NOMO-1 treated with dmso at 0.1 percent for 144 hours (cell line): Measurements from ENCODE around the gene OR10G7.
"Not testable (repeated sequence)": the region's sequence is repeated elsewhere in the genome, so short reads cannot be mapped to it uniquely, and the experiment has no call there.

Experiments used
- DNase-seq: peaks from one replicate; lab custom pipeline; 2025; ENCODE audit not compliant: unreplicated experiment; lab: John Stamatoyannopoulos, UW

OR10G7 gene

GRCh38 chr11:124043420-124043819 is 2.3 kb upstream of the OR10G7 start:
- DNase-seq: no peak

- no peak for DNase-seq
Observed at GRCh38 chr11:124039557-124039956, 1.6 kb downstream of the OR10G7 start.

- no peak for DNase-seq
Observed at GRCh38 chr11:124036666-124037065, 4.5 kb downstream of the OR10G7 start.

- DNase-seq: no peak
Observed at GRCh38 chr11:124026498-124026897, 14.6 kb downstream of the OR10G7 start, which contains the start of gene OR10G8. Gene OR10G8 (plus strand): TSS chr11:124026798. CDS start chr11:124029623, 2,825 bp downstream.

- not testable (repeated sequence) for DNase-seq
Observed at GRCh38 chr11:124015837-124016236, 25.3 kb downstream of the OR10G7 start.

- no peak for DNase-seq
Observed at GRCh38 chr11:124012697-124013096, 28.4 kb downstream of the OR10G7 start, which contains the start of gene OR10G4. Gene OR10G4 (plus strand): TSS chr11:124012997. CDS start chr11:124015575, 2,578 bp downstream.

- no peak for DNase-seq
Observed at GRCh38 chr11:123995119-123995518, 46.0 kb downstream of the OR10G7 start, which contains the start of gene OR10G6. Gene OR10G6 (minus strand): TSS chr11:123995161. CDS start chr11:123995161, 0 bp downstream.
